Measurements from ENCODE around the gene OR10A4.

- no peak for TF ChIP-seq CTCF (IDR thresholded peaks at IDR 0.05; ENCODE audit: poor library complexity, severe bottlenecking)
- no peak for TF ChIP-seq EZH2 (IDR thresholded peaks at IDR 0.05; ENCODE audit: borderline replicate concordance, insufficient read depth, low read length, poor library complexity, severe bottlenecking)
- no peak for TF ChIP-seq POLR2AphosphoS5 (IDR thresholded peaks at IDR 0.05)
- no peak for TF ChIP-seq REST (IDR thresholded peaks at IDR 0.05; ENCODE audit: borderline replicate concordance)
- TF ChIP-seq RAD21 (conservative IDR thresholded peaks at IDR 0.05), result no peak
- no peak for TF ChIP-seq SMC3 (conservative IDR thresholded peaks at IDR 0.05; ENCODE audit: poor library complexity)
- no peak for TF ChIP-seq MXI1 (conservative IDR thresholded peaks at IDR 0.05; ENCODE audit: poor library complexity, severe bottlenecking)
- TF ChIP-seq EP300 (conservative IDR thresholded peaks at IDR 0.05; ENCODE audit: poor library complexity, severe bottlenecking), result no peak
- TF ChIP-seq TAF1 (IDR thresholded peaks at IDR 0.05; ENCODE audit: low read depth), result no peak
These were observed 44.3 kb downstream of the OR10A4 start, which contains the start of gene OR2D3 for GRCh38 chr11:6920702-6921101.

All from neural cell (in vitro differentiated cells).